ENCODE measurements around the gene HLCS.

The HLCS gene

DNA sequence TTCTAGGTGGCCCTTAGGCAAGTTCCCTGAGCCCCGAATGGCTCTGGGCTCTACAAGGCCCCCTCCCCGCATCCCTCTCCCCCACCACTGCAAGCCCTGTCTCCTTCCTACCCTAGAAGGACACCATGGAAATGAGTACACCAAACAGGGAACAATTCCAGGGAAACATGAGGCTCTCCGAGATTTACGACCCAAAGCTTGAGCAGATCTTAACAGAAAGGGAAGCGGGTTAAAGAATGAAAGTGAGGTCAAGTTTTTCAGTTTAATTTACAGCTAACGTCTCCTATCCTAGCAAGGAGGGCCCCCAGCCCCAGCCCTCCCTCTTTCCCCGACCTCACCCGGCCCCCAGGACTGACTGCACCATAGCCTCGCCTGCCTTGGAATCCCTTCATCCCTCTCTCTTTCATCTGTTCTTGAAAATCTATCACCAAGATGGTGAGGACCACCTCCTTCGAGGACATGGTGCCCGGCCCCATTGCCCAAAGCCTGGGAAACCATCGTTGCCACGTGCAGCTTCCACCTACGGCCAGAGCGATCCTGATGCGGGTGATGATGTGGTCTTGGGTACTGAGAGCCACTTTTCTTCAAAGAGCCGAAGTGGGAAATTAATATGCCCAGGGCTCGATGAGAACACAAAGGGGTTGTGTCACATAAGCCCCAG, 237.0 kb downstream of the HLCS start:
- H3K27ac Mint-ChIP-seq, result no peak overlapping the region
- no peaks in the 10 kb centered on the region for H3K9me3 Mint-ChIP-seq
- no peak for DNase-seq
- ATAC-seq (replicated peaks), result no peak
- H3K27me3 Mint-ChIP-seq, result peaks cover 18 to 26% of the 10 kb centered on the region in 2 donors
- H3K4me1 Mint-ChIP-seq, result no peaks in the 10 kb centered on the region
- H3K36me3 Mint-ChIP-seq, result no peaks in the 10 kb centered on the region
- H3K4me3 Mint-ChIP-seq, result no peak overlapping the region

- Mint-ChIP-seq H3K27ac (no peak overlapping the region), H3K27me3 (peaks cover 18 to 26% of the 10 kb centered on the region in 2 donors), H3K36me3 (no peaks in the 10 kb centered on the region), H3K4me3 (no peak overlapping the region), H3K9me3 (no peaks in the 10 kb centered on the region), H3K4me1 (no peaks in the 10 kb centered on the region)
- ATAC-seq (replicated peaks) (no peak), DNase-seq (no peak)
Observed at GRCh38 chr21:36728371-36729111, 237.9 kb downstream of the HLCS start.

- DNase-seq (no peak), ATAC-seq (replicated peaks) (no peak)
- peaks cover 17 to 26% of the 10 kb centered on the region in 2 donors for H3K27me3 Mint-ChIP-seq
- no peaks in the 10 kb centered on the region for H3K4me1 Mint-ChIP-seq
- H3K9me3 Mint-ChIP-seq, result no peaks in the 10 kb centered on the region
- no peak overlapping the region for H3K4me3 Mint-ChIP-seq
- no peaks in the 10 kb centered on the region for H3K36me3 Mint-ChIP-seq
- no peak overlapping the region for H3K27ac Mint-ChIP-seq
Observed at GRCh38 chr21:36727866-36728265, 238.6 kb downstream of the HLCS start.

GRCh38 chr21:36725793-36726386, 240.6 kb downstream of the HLCS start:
- H3K36me3 Mint-ChIP-seq, result no peaks in the 10 kb centered on the region
- no peaks in the 10 kb centered on the region for H3K4me1 Mint-ChIP-seq
- peaks cover 22 to 32% of the 10 kb centered on the region in 2 donors for H3K27me3 Mint-ChIP-seq
- no peak overlapping the region for H3K27ac Mint-ChIP-seq
- DNase-seq (no peak), ATAC-seq (replicated peaks) (no peak)
- no peak overlapping the region for H3K4me3 Mint-ChIP-seq
- no peaks in the 10 kb centered on the region for H3K9me3 Mint-ChIP-seq

GRCh38 chr21:36724660-36725059, 241.8 kb downstream of the HLCS start:
- H3K4me3 Mint-ChIP-seq, result no peak overlapping the region
- DNase-seq (no peak), ATAC-seq (replicated peaks) (no peak)
- H3K27ac Mint-ChIP-seq, result no peak overlapping the region
- no peaks in the 10 kb centered on the region for H3K9me3 Mint-ChIP-seq
- H3K36me3 Mint-ChIP-seq, result no peaks in the 10 kb centered on the region
- H3K4me1 Mint-ChIP-seq, result no peaks in the 10 kb centered on the region
- H3K27me3 Mint-ChIP-seq, result peaks cover 25 to 31% of the 10 kb centered on the region in 2 donors

GRCh38 chr21:36723371-36723881, 243.0 kb downstream of the HLCS start:
- no peaks in the 10 kb centered on the region for H3K9me3 Mint-ChIP-seq
- peaks cover 31 to 38% of the 10 kb centered on the region in 2 donors for H3K27me3 Mint-ChIP-seq
- no peak overlapping the region for H3K27ac Mint-ChIP-seq
- DNase-seq, result no peak
- no peak for ATAC-seq (replicated peaks)
- no peaks in the 10 kb centered on the region for H3K4me1 Mint-ChIP-seq
- H3K4me3 Mint-ChIP-seq, result no peak overlapping the region
- no peaks in the 10 kb centered on the region for H3K36me3 Mint-ChIP-seq

DNA sequence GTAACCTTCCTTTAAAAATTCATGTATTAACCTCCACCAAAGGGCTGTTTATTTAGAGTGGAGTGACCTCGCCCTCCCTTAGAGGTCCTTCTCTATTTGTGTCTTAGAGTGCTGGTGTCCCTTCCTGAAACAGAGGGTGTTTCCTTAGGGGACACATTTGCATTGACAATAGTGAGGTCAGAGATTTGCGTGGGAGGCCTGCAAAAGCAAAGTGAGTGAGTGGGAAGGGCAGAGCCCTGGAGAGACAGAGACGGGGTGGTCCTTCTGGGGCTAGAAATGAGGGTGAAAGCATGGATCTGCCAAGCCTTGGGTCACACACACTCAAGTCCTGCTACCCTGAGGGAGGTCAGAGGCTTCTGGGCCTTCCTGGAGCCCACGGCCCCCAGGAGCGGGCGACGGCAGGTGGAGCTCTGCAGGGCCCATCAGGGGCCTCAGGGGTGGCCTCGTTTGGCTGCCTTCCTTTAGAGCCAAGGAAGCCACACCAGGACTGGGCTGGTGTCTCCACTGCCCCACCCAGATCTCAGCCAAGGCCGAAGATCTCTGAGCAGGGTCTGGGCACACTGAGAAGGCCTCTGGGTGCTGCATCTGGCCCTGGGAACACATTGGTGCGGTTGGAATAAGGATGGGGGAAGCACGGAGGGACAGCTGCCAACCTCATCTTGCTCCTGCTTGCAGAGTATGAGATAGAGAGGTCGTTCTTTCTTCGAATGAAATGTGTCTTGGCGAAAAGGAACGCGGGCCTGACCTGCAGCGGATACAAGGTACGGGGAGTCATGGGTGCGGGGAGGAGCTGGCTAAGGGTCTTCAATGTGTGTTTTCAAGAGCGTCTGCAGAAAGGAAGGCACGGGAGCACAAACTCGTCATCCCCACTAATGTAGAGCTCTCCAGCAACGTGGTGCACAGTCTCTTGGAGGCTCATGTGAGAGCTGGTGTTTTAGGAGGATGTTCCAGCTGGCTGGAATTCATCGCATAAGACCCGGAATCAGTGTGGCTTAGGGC, 243.8 kb downstream of the HLCS start:
- Mint-ChIP-seq H3K4me3 (no peak overlapping the region), H3K36me3 (no peaks in the 10 kb centered on the region), H3K9me3 (no peaks in the 10 kb centered on the region), H3K27me3 (peaks cover 38 to 40% of the 10 kb centered on the region in 2 donors), H3K27ac (no peak overlapping the region), H3K4me1 (no peaks in the 10 kb centered on the region)
- no peak for ATAC-seq (replicated peaks)
- DNase-seq, result no peak

DNA sequence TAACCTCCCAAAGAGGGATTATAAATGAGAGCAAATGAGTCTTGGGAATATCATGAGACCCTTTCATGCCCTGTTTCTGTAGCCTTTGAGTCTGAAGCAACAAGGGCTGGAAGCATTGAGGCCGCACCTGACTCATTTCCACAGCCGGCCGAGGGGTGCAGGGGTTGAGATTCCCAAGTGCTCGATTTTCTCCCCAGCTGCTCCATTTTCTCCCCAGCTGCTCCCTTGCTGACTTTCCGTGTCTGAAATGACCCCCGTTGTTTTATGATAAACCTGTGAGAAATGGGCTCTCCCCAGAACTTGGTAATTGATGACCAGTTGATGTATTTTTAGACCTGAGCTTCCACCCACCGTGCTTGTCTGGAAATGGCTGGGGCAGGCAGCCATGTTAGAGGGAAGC, 244.7 kb downstream of the HLCS start:
- H3K27me3 Mint-ChIP-seq, result peaks cover 35 to 38% of the 10 kb centered on the region in 2 donors
- no peak for ATAC-seq (replicated peaks)
- no peaks in the 10 kb centered on the region for H3K9me3 Mint-ChIP-seq
- H3K4me1 Mint-ChIP-seq, result no peaks in the 10 kb centered on the region
- no peaks in the 10 kb centered on the region for H3K36me3 Mint-ChIP-seq
- no peak overlapping the region for H3K27ac Mint-ChIP-seq
- DNase-seq, result no peak
- no peak overlapping the region for H3K4me3 Mint-ChIP-seq

DNA sequence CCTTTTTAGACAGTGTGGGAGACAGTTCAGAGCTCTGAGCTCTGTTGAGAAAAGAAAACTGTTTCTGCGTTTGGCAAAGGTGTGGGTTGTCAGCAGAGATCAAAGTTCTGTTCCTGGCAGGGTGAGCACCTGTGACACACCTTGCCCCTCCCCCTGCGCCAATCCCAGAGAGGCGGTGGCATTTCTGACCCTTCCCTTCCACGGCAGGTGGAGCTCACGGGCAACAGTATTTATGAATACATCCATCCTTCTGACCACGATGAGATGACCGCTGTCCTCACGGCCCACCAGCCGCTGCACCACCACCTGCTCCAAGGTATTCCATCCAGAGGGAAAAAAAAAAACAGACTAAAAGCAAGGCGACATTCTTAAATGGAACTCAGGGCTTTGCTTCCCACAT, 246.9 kb downstream of the HLCS start:
- DNase-seq (no peak), ATAC-seq (replicated peaks) (no peak)
- Mint-ChIP-seq H3K4me3 (no peak overlapping the region), H3K27ac (no peak overlapping the region), H3K9me3 (no peaks in the 10 kb centered on the region), H3K36me3 (no peaks in the 10 kb centered on the region), H3K4me1 (no peaks in the 10 kb centered on the region), H3K27me3 (peaks cover 41 to 45% of the 10 kb centered on the region in 2 donors)

DNA sequence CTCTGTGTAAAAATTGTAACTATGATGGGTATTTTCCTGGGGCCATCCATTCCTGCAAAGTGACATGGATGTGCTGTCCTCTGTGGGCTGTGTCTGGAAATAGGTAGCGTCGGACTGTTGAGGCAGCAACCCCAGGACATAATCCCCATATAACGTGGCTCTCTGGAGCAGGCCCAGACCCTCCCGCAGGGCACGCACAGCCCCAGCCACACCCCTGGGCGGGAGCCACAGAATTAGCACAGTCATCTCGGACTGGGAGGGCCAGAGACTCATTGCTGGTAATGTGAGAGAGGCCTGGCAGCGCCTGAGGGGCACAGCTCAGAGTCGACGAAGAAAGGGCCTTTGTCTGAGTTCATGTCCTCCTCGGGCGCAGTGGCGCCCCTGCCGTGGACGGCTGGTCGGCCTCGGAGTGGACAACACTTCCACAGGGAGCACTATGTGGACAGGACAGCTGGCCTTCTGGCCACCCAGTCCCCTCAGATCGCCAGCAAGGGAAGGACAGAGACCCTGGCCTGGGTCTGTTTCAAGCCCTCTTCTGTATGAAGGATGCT, 247.4 kb downstream of the HLCS start:
- ATAC-seq (replicated peaks) (no peak), DNase-seq (no peak)
- Mint-ChIP-seq H3K4me1 (no peaks in the 10 kb centered on the region), H3K36me3 (no peaks in the 10 kb centered on the region), H3K4me3 (no peak overlapping the region), H3K27ac (no peak overlapping the region), H3K9me3 (no peaks in the 10 kb centered on the region), H3K27me3 (peaks cover 47 to 51% of the 10 kb centered on the region in 2 donors)

DNA sequence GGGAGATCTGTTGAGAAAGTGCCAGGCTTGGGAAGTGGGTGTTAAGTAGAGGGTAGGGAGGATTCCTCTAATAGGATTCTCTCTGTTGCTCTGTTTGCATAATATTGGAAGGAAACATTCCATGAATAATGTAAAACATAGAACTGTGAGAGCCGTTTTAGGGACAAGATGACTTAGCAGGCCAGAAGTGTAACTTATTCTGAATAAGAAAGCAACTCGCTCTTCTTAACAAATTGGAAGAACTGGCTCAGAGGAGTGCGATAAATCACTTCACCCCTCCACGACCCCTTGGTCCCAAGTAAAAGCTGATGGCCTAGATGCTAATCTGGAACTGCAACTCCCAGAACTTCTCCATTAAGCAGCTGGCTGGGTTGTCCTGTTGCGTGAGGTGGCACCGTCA, 248.5 kb downstream of the HLCS start:
- Mint-ChIP-seq H3K4me1 (no peaks in the 10 kb centered on the region), H3K36me3 (no peaks in the 10 kb centered on the region), H3K9me3 (no peaks in the 10 kb centered on the region), H3K4me3 (no peak overlapping the region), H3K27ac (no peak overlapping the region), H3K27me3 (peaks cover 56 to 61% of the 10 kb centered on the region in 2 donors)
- no peak for ATAC-seq (replicated peaks)
- DNase-seq, result no peak

DNA sequence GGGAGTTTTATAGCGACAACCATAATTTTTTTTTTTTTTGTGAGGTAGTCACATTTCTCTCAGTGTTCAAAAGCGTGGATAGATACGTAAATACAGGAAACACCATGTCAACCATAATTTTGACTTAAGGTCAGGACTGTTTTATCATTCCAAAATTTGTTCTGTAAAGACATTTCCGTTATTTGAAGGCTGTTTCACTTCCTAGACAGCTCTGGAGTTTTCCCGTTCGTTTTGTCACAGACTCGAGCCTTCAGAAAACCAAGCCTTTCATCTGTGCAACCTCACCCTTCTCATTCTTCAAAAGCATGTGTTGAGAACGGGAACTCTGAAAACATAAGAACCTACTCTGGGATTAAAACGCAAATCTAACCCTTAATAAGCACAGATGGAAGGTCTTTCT, 249.6 kb downstream of the HLCS start:
- no peak overlapping the region for H3K4me3 Mint-ChIP-seq
- no peak overlapping the region for H3K27ac Mint-ChIP-seq
- H3K9me3 Mint-ChIP-seq, result no peaks in the 10 kb centered on the region
- DNase-seq (no peak), ATAC-seq (replicated peaks) (no peak)
- H3K27me3 Mint-ChIP-seq, result peaks cover 60 to 67% of the 10 kb centered on the region in 2 donors
- no peaks in the 10 kb centered on the region for H3K4me1 Mint-ChIP-seq
- H3K36me3 Mint-ChIP-seq, result no peaks in the 10 kb centered on the region

GRCh38 chr21:36716387-36716786, 250.1 kb downstream of the HLCS start:
- peaks cover 59 to 66% of the 10 kb centered on the region in 2 donors for H3K27me3 Mint-ChIP-seq
- DNase-seq (no peak), ATAC-seq (replicated peaks) (no peak)
- H3K36me3 Mint-ChIP-seq, result no peaks in the 10 kb centered on the region
- no peaks in the 10 kb centered on the region for H3K9me3 Mint-ChIP-seq
- H3K27ac Mint-ChIP-seq, result no peak overlapping the region
- H3K4me3 Mint-ChIP-seq, result no peak overlapping the region
- no peaks in the 10 kb centered on the region for H3K4me1 Mint-ChIP-seq

DNA sequence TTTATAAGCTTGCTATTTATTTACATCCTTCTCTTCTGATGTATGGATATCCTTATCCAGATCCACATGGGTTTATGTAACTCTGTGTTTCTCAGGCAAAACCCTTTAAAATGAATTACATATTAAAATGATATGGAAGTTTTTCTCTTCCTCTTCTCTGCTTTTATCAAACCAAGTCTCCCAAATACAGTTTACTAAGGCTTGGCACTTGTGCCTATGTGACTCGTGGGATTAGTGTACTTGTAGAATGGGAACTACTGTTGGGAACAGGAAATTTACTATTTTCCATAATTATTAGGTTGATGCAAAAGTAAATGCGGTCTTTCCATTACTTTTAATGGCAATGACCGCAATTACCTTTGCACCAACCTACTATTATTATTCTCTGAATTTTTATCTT, 252.7 kb downstream of the HLCS start:
- ATAC-seq (replicated peaks) (no peak), DNase-seq (no peak)
- Mint-ChIP-seq H3K27me3 (peaks cover 57 to 73% of the 10 kb centered on the region in 2 donors), H3K4me3 (no peak overlapping the region), H3K9me3 (no peaks in the 10 kb centered on the region), H3K4me1 (peaks cover 2% of the 10 kb centered on the region in 2 donors), H3K27ac (no peak overlapping the region), H3K36me3 (no peaks in the 10 kb centered on the region)
